Gastroesophageal sphincter (tissue), 4 donors: Measurements from ENCODE around the gene FAM9C. TPM values are rescaled to one million over a fixed set of nuclear protein-coding genes. Genes with fewer than 3 reads are reported as not detected.

Experiments used
- ATAC-seq: fragments of 150-250 bp; one replicate; pipeline ENCODE4 v1.9.1; 2016; ENCODE audit warnings: mild to moderate bottlenecking, moderate library complexity
- H3K27ac ChIP-seq, 4 donors: fragments of 200-600 bp; sonication (generic) in 3 of 4; 1 replicate in 3 of 4; 2 replicates in 1 of 4; pipeline ENCODE4 v1.5.1; 2016 to 2019
- H3K27me3 ChIP-seq: fragments of 200-600 bp; sonication (generic); one replicate; pipeline ENCODE4 v1.5.1; 2019
- H3K36me3 ChIP-seq, 2 donors: fragments of 200-600 bp; sonication (generic); one replicate each; pipeline ENCODE4 v1.5.1; 2019; ENCODE audit warnings: control low read depth in 1 of 2
- H3K4me1 ChIP-seq, 3 donors: fragments of 200-600 bp; sonication (generic); 1 replicate in 2 of 3; 2 replicates in 1 of 3; pipeline ENCODE4 v1.5.1; 2016 to 2019; ENCODE audit warnings: control low read depth in 2 of 3
- H3K4me3 ChIP-seq, 2 donors: fragments of 200-600 bp; sonication (generic); one replicate each; pipeline ENCODE4 v1.5.1; 2019; ENCODE audit warnings: mild to moderate bottlenecking in 1 of 2, moderate library complexity in 1 of 2
- H3K9me3 ChIP-seq, 3 donors: fragments of 200-600 bp; sonication (generic); one replicate each; pipeline ENCODE4 v1.5.1; 2017 to 2019; ENCODE audit warnings: control low read depth in 2 of 3
- EP300 ChIP-seq: sonication (generic); formaldehyde crosslinking; IDR thresholded peaks from one replicate; pipeline ENCODE4 v1.6.1; 2017; ENCODE audit warnings: antibody characterized with exemption, mild to moderate bottlenecking
- POLR2A ChIP-seq, 2 donors: fragments of 450-650 bp; IDR thresholded peaks; one replicate each; pipeline ENCODE4 v1.6.1; 2017; ENCODE audit warnings: antibody characterized with exemption in 2 of 2, mild to moderate bottlenecking in 2 of 2, moderate library complexity in 1 of 2
- POLR2AphosphoS5 ChIP-seq: sonication (generic); formaldehyde crosslinking; IDR thresholded peaks from one replicate; pipeline ENCODE4 v1.6.1; 2017; ENCODE audit warnings: antibody characterized with exemption
- WGBS, 2 donors: methylation state at CpG; one replicate each; pipeline ENCODE4 v1.1.5; 2018; ENCODE audit warnings: low coverage in 1 of 2; 5-methylcytosine and 5-hydroxymethylcytosine counted together
- total RNA-seq, 4 donors: library from RNA; depleted of rRNA; stranded (reverse); fragments of >200 nt; gene quantifications; one replicate each; pipeline ENCODE4 v1.1.0, GENCODE V29; 2016
- TF ChIP-seq, protein P1 (sequence below), 4 experiments: fragments of 200-600 bp in 2 of 4; fragments of 450-650 bp in 2 of 4; sonication (generic) in 1 of 4; IDR thresholded peaks; one replicate each; pipeline ENCODE4 v1.5.1; 2017 to 2019; ENCODE audit warnings: antibody characterized with exemption in 4 of 4, mild to moderate bottlenecking in 2 of 4, moderate library complexity in 2 of 4

Gene FAM9C
- total RNA-seq, 4 donors from 2014 or later: not detected

DNA sequence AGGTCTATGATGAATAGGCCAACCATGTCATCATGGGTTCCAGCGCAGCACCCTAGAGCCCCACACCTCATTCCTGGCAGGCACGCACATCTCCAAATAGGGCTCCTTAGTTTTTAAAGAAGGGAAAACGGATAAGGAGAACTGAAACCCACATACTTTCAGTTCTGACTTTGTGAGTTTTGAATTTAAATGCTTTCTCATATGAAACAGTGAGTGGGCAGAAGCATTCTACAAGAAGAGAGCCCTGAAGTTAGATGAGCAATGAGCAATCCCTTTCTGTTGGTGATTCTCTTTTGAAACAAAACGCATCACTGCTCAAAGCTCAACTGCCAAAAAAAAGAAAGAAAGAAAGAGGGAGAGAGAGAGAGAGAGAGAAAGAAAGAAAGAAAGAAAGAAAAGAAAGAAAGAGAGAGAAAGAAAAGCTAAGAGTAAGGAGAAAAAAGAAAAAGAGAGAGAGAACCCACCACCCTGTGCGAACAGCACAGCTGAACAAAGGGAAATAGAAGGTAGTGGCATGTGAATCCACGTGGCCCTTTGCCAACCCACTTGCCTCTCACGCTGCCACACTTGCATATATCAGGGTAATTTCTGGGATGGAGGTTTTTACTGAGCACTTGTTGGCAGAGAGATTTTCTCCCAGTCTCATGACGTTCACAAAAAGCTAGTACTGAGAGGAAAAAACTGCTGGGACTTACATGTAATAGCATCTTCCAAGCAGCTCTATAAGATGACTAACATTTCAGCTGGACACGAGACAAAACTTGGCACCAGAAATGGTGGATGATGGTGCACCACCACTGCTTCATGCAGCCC is 38.6 kb downstream of the FAM9C start:
- TF ChIP-seq POLR2AphosphoS5: no peak
- TF ChIP-seq EP300: no peak
- Histone ChIP-seq H3K9me3 (no peaks in the 10 kb centered on the region), H3K4me1 (peaks cover 2 to 30% (median 5%) of the 10 kb centered on the region in 3 donors), H3K4me3 (no peak overlapping the region), H3K27ac (peak overlapping the region in 2 of 4 donors; percentile 43 to 50), H3K36me3 (no peaks in the 10 kb centered on the region), H3K27me3 (no peaks in the 10 kb centered on the region)
- 12 to 28% methylated on average over 6 to 8 of the region's 9 CpGs for WGBS, 2 donors
- no peak for ATAC-seq

DNA sequence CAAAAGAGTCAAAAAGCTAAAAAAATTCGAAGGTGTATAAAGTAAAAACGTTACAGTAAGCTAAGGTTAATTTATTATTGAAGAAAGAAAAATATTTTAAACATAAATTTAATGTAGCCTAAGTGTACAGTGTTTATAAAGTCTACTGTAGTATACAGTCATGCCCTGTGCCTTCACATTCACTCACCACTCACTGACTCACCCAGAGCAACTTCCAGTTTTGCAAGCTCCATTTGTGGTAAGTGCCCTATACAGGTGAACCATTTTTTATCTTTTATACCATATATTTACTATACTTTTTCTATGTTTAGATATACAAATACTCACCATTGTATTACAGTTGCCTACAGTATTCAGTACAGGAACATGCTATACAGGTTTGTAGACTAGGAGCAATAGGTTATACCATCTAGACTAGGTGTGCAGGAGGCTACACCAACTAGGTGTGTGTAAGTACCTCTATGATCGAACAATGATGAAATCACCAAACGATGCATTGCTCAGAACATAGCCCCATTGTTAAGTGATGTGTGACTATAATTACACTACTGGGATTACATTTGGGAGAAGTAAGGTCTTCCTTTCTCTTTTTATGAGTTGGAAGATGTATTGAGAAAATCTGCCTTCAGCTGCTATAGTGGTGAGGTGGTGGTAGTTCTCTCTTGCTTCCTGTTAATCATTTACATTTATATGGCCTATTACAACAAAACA is 42.3 kb downstream of the FAM9C start:
- no peak for ATAC-seq
- H3K4me3 ChIP-seq: no peak overlapping the region
- no peaks in the 10 kb centered on the region for H3K9me3 ChIP-seq
- H3K36me3 ChIP-seq: no peaks in the 10 kb centered on the region
- peaks cover 0 to 15% (median 2%) of the 10 kb centered on the region in 3 donors for H3K4me1 ChIP-seq
- TF ChIP-seq POLR2A (IDR thresholded peaks at IDR 0.05) (no peak), POLR2AphosphoS5 (no peak), EP300 (no peak)
- TF ChIP-seq, protein P1, sequence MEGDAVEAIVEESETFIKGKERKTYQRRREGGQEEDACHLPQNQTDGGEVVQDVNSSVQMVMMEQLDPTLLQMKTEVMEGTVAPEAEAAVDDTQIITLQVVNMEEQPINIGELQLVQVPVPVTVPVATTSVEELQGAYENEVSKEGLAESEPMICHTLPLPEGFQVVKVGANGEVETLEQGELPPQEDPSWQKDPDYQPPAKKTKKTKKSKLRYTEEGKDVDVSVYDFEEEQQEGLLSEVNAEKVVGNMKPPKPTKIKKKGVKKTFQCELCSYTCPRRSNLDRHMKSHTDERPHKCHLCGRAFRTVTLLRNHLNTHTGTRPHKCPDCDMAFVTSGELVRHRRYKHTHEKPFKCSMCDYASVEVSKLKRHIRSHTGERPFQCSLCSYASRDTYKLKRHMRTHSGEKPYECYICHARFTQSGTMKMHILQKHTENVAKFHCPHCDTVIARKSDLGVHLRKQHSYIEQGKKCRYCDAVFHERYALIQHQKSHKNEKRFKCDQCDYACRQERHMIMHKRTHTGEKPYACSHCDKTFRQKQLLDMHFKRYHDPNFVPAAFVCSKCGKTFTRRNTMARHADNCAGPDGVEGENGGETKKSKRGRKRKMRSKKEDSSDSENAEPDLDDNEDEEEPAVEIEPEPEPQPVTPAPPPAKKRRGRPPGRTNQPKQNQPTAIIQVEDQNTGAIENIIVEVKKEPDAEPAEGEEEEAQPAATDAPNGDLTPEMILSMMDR (IDR thresholded peaks at IDR 0.05): no peak
- 71 to 74% methylated on average over 4 of the region's 4 CpGs for WGBS, 2 donors
- no peaks in the 10 kb centered on the region for H3K27me3 ChIP-seq
- no peak overlapping the region for H3K27ac ChIP-seq

DNA sequence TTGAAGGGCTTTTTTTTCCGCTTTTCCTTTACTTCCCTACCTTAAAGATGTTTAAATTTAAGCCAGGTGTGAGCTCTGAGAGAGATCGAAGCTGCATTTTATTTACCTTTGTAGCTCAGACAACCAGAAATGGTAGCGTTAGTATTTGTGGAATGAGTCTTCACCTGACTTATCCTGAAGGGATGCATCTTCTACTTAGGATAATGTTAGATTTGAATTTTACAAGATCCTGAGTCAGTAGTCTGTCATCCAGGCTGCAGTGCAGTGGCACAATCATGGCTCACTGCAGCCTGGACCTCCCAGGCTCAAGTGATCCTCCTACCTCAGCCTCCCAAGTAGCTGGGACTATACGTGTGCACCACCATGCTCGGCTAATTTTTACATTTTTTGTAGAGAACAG is 43.3 kb downstream of the FAM9C start:
- ATAC-seq: no peak
- TF ChIP-seq EP300 (no peak), POLR2AphosphoS5 (no peak), POLR2A (IDR thresholded peaks at IDR 0.05) (no peak)
- TF ChIP-seq, protein P1 (IDR thresholded peaks at IDR 0.05): no peak
- Histone ChIP-seq H3K27ac (peak overlapping the region in 1 of 4 donors; percentile 19), H3K9me3 (no peaks in the 10 kb centered on the region), H3K27me3 (no peaks in the 10 kb centered on the region), H3K4me3 (no peak overlapping the region), H3K36me3 (no peaks in the 10 kb centered on the region), H3K4me1 (peaks cover 0 to 4% (median 0%) of the 10 kb centered on the region in 3 donors)
- WGBS, 2 donors: 92 to 100% methylated on average over 2 to 3 of the region's 5 CpGs

DNA sequence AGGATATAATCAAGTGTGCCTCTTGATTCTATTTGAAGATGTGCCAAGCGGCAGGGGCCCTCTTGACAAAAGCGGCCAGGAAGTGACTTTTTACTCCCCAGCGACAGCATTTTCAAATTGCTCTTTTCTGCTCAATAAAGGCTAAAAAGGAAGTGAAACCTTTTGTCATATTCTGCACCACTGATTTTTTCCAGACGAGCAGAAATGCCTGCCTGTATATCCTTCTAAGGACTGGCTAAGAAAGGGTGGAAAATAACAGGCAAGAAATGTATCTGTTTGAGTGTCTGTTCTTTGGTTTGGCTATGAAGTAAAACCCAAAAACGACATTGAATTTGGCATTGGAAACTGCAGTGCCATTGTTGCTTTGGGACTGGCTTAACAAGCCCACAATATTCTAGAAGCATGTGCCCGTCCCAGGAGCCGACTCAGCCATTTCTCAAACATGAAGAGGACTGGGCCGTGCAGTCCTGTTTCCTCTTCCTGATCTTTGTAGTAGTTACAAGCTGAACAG is 44.1 kb downstream of the FAM9C start:
- ATAC-seq: no peak
- TF ChIP-seq POLR2AphosphoS5: no peak
- TF ChIP-seq POLR2A (IDR thresholded peaks at IDR 0.05): no peak
- TF ChIP-seq, protein P1 (IDR thresholded peaks at IDR 0.05): no peak
- TF ChIP-seq EP300: no peak
- Histone ChIP-seq H3K27me3 (no peaks in the 10 kb centered on the region), H3K4me3 (no peak overlapping the region), H3K9me3 (no peaks in the 10 kb centered on the region), H3K4me1 (no peaks in the 10 kb centered on the region), H3K27ac (peak overlapping the region in 2 of 4 donors; percentile 19 to 25), H3K36me3 (no peaks in the 10 kb centered on the region)
- WGBS, 2 donors: 40 to 44% methylated on average over 2 to 8 of the region's 8 CpGs

DNA sequence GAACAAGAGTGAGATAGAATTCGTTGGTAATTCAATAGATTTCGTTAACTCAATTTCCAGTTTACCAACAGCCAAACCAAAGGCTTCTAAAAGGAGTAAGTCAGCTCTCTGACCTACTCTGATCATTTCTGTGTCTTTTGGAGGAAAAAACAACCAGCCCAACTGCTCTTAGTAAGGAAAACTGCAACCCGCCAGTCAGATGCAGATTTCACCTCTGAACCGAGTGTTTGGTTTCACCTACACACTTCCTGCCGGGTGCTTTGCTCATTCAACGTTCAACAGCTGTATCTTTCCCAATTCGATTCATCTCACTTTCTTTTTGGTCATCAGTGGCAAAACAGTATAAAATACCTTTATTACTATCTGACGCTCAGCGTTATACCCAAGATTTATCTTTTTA is 45.0 kb downstream of the FAM9C start:
- Histone ChIP-seq H3K4me1 (no peaks in the 10 kb centered on the region), H3K27ac (no peak overlapping the region), H3K9me3 (no peaks in the 10 kb centered on the region), H3K36me3 (no peaks in the 10 kb centered on the region), H3K4me3 (no peak overlapping the region), H3K27me3 (no peaks in the 10 kb centered on the region)
- WGBS, 2 donors: 70 to 72% methylated on average over 9 of the region's 9 CpGs
- no peak for ATAC-seq
- TF ChIP-seq POLR2A (IDR thresholded peaks at IDR 0.05) (no peak), EP300 (no peak), POLR2AphosphoS5 (no peak)
- TF ChIP-seq, protein P1 (IDR thresholded peaks at IDR 0.05): no peak
